ENCODE results near the gene TTC32.

Gene TTC32

GRCh38 chr2:19883971-19884720 is 17.6 kb downstream of the TTC32 start:
- H3K27me3 ChIP-seq (ENCODE audit: insufficient read depth, low read length, poor library complexity), result no peaks in the 10 kb centered on the region
- no peak overlapping the region for H3K27ac ChIP-seq (ENCODE audit: low read length)
- DNase-seq (no peak), ATAC-seq (ENCODE audit: insufficient read depth, low read depth) (no peak)
- H3K4me1 ChIP-seq (ENCODE audit: insufficient read depth, low read length), result no peaks in the 10 kb centered on the region
- no peak overlapping the region for H3K4me3 ChIP-seq (ENCODE audit: low read depth in 1 of 2, low read length in 2 of 2)
- H4K20me1 ChIP-seq (ENCODE audit: insufficient read depth, low read length), result no peaks in the 10 kb centered on the region
- no peaks in the 10 kb centered on the region for H3K9me3 ChIP-seq (ENCODE audit: insufficient read depth, low read length, severe bottlenecking)
- H3K36me3 ChIP-seq (ENCODE audit: insufficient read depth, low read length), result no peaks in the 10 kb centered on the region
- H3K9ac ChIP-seq (ENCODE audit: low read depth, low read length), result no peak overlapping the region
- H3K79me2 ChIP-seq (ENCODE audit: insufficient read depth, low read length), result no peaks in the 10 kb centered on the region
- no peak overlapping the region for H2AFZ ChIP-seq (ENCODE audit: low read depth, low read length)
- TF ChIP-seq EZH2 (IDR thresholded peaks at IDR 0.05; ENCODE audit: borderline replicate concordance, low read depth, low read length, severe bottlenecking) (no peak), CTCF (IDR thresholded peaks at IDR 0.05; ENCODE audit: borderline replicate concordance, extremely low read depth, low read length, poor library complexity, severe bottlenecking) (no peak)
- H3K4me2 ChIP-seq (ENCODE audit: insufficient read depth, low read length), result no peak overlapping the region

- TF ChIP-seq CTCF (IDR thresholded peaks at IDR 0.05; ENCODE audit: borderline replicate concordance, extremely low read depth, low read length, poor library complexity, severe bottlenecking) (no peak), EZH2 (IDR thresholded peaks at IDR 0.05; ENCODE audit: borderline replicate concordance, low read depth, low read length, severe bottlenecking) (no peak)
- Histone ChIP-seq H4K20me1 (ENCODE audit: insufficient read depth, low read length) (no peaks in the 10 kb centered on the region), H3K4me2 (ENCODE audit: insufficient read depth, low read length) (no peak overlapping the region), H2AFZ (ENCODE audit: low read depth, low read length) (no peak overlapping the region), H3K27ac (ENCODE audit: low read length) (no peak overlapping the region), H3K36me3 (ENCODE audit: insufficient read depth, low read length) (no peaks in the 10 kb centered on the region), H3K79me2 (ENCODE audit: insufficient read depth, low read length) (no peaks in the 10 kb centered on the region), H3K4me1 (ENCODE audit: insufficient read depth, low read length) (no peaks in the 10 kb centered on the region), H3K4me3 (ENCODE audit: low read depth in 1 of 2, low read length in 2 of 2) (no peak overlapping the region), H3K9ac (ENCODE audit: low read depth, low read length) (no peak overlapping the region), H3K9me3 (ENCODE audit: insufficient read depth, low read length, severe bottlenecking) (no peaks in the 10 kb centered on the region), H3K27me3 (ENCODE audit: insufficient read depth, low read length, poor library complexity) (no peaks in the 10 kb centered on the region)
- ATAC-seq (ENCODE audit: insufficient read depth, low read depth) (no peak), DNase-seq (no peak)
These were observed 18.3 kb downstream of the TTC32 start for GRCh38 chr2:19883486-19883885.

- H3K4me3 ChIP-seq (ENCODE audit: low read depth in 1 of 2, low read length in 2 of 2), result no peak overlapping the region
- no peak for ATAC-seq (ENCODE audit: insufficient read depth, low read depth)
- no peak for TF ChIP-seq CTCF (IDR thresholded peaks at IDR 0.05; ENCODE audit: borderline replicate concordance, extremely low read depth, low read length, poor library complexity, severe bottlenecking)
- no peak for TF ChIP-seq EZH2 (IDR thresholded peaks at IDR 0.05; ENCODE audit: borderline replicate concordance, low read depth, low read length, severe bottlenecking)
These were observed 19.5 kb downstream of the TTC32 start for GRCh38 chr2:19882286-19882685.

More at GRCh38 chr2:19882286-19882685, 19.5 kb downstream of the TTC32 start:
- H3K9ac ChIP-seq (ENCODE audit: low read depth, low read length), result no peak overlapping the region
- no peak overlapping the region for H2AFZ ChIP-seq (ENCODE audit: low read depth, low read length)
- no peak overlapping the region for H3K4me2 ChIP-seq (ENCODE audit: insufficient read depth, low read length)
- no peaks in the 10 kb centered on the region for H3K79me2 ChIP-seq (ENCODE audit: insufficient read depth, low read length)
- no peak overlapping the region for H3K27ac ChIP-seq (ENCODE audit: low read length)
- no peaks in the 10 kb centered on the region for H3K9me3 ChIP-seq (ENCODE audit: insufficient read depth, low read length, severe bottlenecking)
- no peaks in the 10 kb centered on the region for H3K4me1 ChIP-seq (ENCODE audit: insufficient read depth, low read length)
- no peaks in the 10 kb centered on the region for H3K36me3 ChIP-seq (ENCODE audit: insufficient read depth, low read length)
- H3K27me3 ChIP-seq (ENCODE audit: insufficient read depth, low read length, poor library complexity), result no peaks in the 10 kb centered on the region
- no peak for DNase-seq
- no peaks in the 10 kb centered on the region for H4K20me1 ChIP-seq (ENCODE audit: insufficient read depth, low read length)
